HEK293T (cell line): ENCODE results near the gene ATP2B2.

Source experiments
- CTCF ChIA-PET: fragments of 350-600 bp; formaldehyde crosslinking; extraction: SDS; loops from one replicate; lab custom pipeline; 2021; ENCODE audit warnings: antibody characterized with exemption, inconsistent platforms; lab: Yijun Ruan, JAX
- POLR2A ChIA-PET: fragments of 350-600 bp; formaldehyde crosslinking; extraction: SDS; loops from one replicate; lab custom pipeline; 2020; ENCODE audit warnings: antibody characterized with exemption, inconsistent platforms; lab: Yijun Ruan, JAX
- DNase-seq: peaks from one replicate; pipeline ENCODE4 v3.0.0; 2012; ENCODE audit warnings: mixed read lengths; ENCODE audit errors: extremely low spot score
- ARNT ChIP-seq: fragments of 450-650 bp; IDR thresholded peaks from 2 replicates; pipeline ENCODE4 v1.6.1; 2017; ENCODE audit warnings: mild to moderate bottlenecking
- BHLHE40 ChIP-seq: fragments of 450-650 bp; IDR thresholded peaks from 2 replicates; pipeline ENCODE4 v1.6.1; 2016; ENCODE audit warnings: mild to moderate bottlenecking, moderate library complexity, borderline replicate concordance
- CTBP1 ChIP-seq: fragments of 450-650 bp; IDR thresholded peaks from 2 replicates; pipeline ENCODE4 v1.6.1; 2016; ENCODE audit warnings: borderline replicate concordance
- ELF4 ChIP-seq: fragments of 450-650 bp; IDR thresholded peaks from 2 replicates; pipeline ENCODE4 v1.6.1; 2017; ENCODE audit warnings: antibody characterized with exemption
- FOXA1 ChIP-seq: fragments of 450-650 bp; IDR thresholded peaks from 2 replicates; pipeline ENCODE4 v1.6.1; 2016; ENCODE audit warnings: mild to moderate bottlenecking
- FOXK2 ChIP-seq: fragments of 450-650 bp; IDR thresholded peaks from 2 replicates; pipeline ENCODE4 v1.6.1; 2016; ENCODE audit warnings: mild to moderate bottlenecking
- FOXM1 ChIP-seq: fragments of 450-650 bp; IDR thresholded peaks from 2 replicates; pipeline ENCODE4 v1.6.1; 2017; ENCODE audit warnings: mild to moderate bottlenecking, borderline replicate concordance
- HDGF ChIP-seq: fragments of 450-650 bp; IDR thresholded peaks from 2 replicates; pipeline ENCODE4 v1.6.1; 2017; ENCODE audit warnings: antibody characterized with exemption, borderline replicate concordance
- L3MBTL2 ChIP-seq: fragments of 450-650 bp; conservative IDR thresholded peaks from 2 replicates; pipeline ENCODE4 v1.6.1; 2016; ENCODE audit warnings: mild to moderate bottlenecking
- LEF1 ChIP-seq: fragments of 450-650 bp; IDR thresholded peaks from 2 replicates; pipeline ENCODE4 v1.6.1; 2017; ENCODE audit warnings: mild to moderate bottlenecking, borderline replicate concordance
- NFRKB ChIP-seq: fragments of 450-650 bp; IDR thresholded peaks from 2 replicates; pipeline ENCODE4 v1.6.1; 2016; ENCODE audit warnings: mild to moderate bottlenecking, moderate library complexity
- PKNOX1 ChIP-seq: fragments of 450-650 bp; IDR thresholded peaks from 2 replicates; pipeline ENCODE4 v1.6.1; 2016
- SP1 ChIP-seq: fragments of 450-650 bp; IDR thresholded peaks from 2 replicates; pipeline ENCODE4 v1.6.1; 2017
- SUZ12 ChIP-seq: fragments of 450-650 bp; IDR thresholded peaks from 2 replicates; pipeline ENCODE4 v1.6.1; 2016; ENCODE audit warnings: mild to moderate bottlenecking
- TARDBP ChIP-seq: fragments of 450-650 bp; IDR thresholded peaks from 2 replicates; pipeline ENCODE4 v1.6.1; 2016
- ZNF384 ChIP-seq: fragments of 450-650 bp; IDR thresholded peaks from 2 replicates; pipeline ENCODE4 v1.6.1; 2016

The ATP2B2 gene

GRCh38 chr3:10480871-10481378 is 24.5 kb downstream of the ATP2B2 start:
- no peak for TF ChIP-seq SP1
- TF ChIP-seq L3MBTL2: no peak
- no peak for TF ChIP-seq FOXA1
- no peak for TF ChIP-seq TARDBP
- no peak for TF ChIP-seq BHLHE40
- TF ChIP-seq PKNOX1: no peak
- no peak for TF ChIP-seq NFRKB
- no peak for TF ChIP-seq ELF4
- TF ChIP-seq FOXK2: no peak
- CTCF ChIA-PET: no interaction called here
- POLR2A ChIA-PET: no interaction called here
- DNase-seq: no peak

GRCh38 chr3:10479311-10479710 is 26.1 kb downstream of the ATP2B2 start:
- TF ChIP-seq LEF1: no peak
- TF ChIP-seq L3MBTL2: no peak
- ChIA-PET POLR2A (no interaction called here), CTCF (no interaction called here)
- DNase-seq: no peak

GRCh38 chr3:10475983-10476382 is 29.4 kb downstream of the ATP2B2 start:
- POLR2A ChIA-PET: no interaction called here
- CTCF ChIA-PET: no interaction called here
- DNase-seq: no peak
- no peak for TF ChIP-seq NFRKB
- no peak for TF ChIP-seq FOXK2
- no peak for TF ChIP-seq SP1
- TF ChIP-seq PKNOX1: no peak
- TF ChIP-seq FOXM1: no peak
- no peak for TF ChIP-seq TARDBP
- TF ChIP-seq L3MBTL2: no peak
- TF ChIP-seq CTBP1: no peak
- TF ChIP-seq ARNT: no peak
- no peak for TF ChIP-seq ZNF384
- TF ChIP-seq BHLHE40: no peak
- no peak for TF ChIP-seq SUZ12
- TF ChIP-seq HDGF: no peak
- TF ChIP-seq ELF4: no peak
- no peak for TF ChIP-seq FOXA1
- no peak for TF ChIP-seq LEF1

GRCh38 chr3:10474847-10475246 is 30.5 kb downstream of the ATP2B2 start:
- TF ChIP-seq ARNT (no peak), TARDBP (no peak), ELF4 (no peak), PKNOX1 (no peak), CTBP1 (no peak), SP1 (no peak), FOXA1 (no peak), FOXM1 (no peak), SUZ12 (no peak), NFRKB (no peak)
- CTCF ChIA-PET: no interaction called here
- POLR2A ChIA-PET: no interaction called here
- no peak for DNase-seq

GRCh38 chr3:10474275-10474646 is 31.1 kb downstream of the ATP2B2 start:
- TF ChIP-seq PKNOX1: no peak
- TF ChIP-seq CTBP1: no peak
- no peak for TF ChIP-seq FOXM1
- TF ChIP-seq SUZ12: no peak
- TF ChIP-seq HDGF: no peak
- no peak for TF ChIP-seq ELF4
- TF ChIP-seq ZNF384: no peak
- no peak for TF ChIP-seq SP1
- TF ChIP-seq BHLHE40: no peak
- no peak for TF ChIP-seq NFRKB
- TF ChIP-seq ARNT: no peak
- no peak for TF ChIP-seq FOXK2
- TF ChIP-seq TARDBP: no peak
- no peak for TF ChIP-seq LEF1
- no peak for DNase-seq
- POLR2A ChIA-PET: no interaction called here
- CTCF ChIA-PET: interaction anchor here (0.6 kb wide), 1 partner anchor 51 kb away, joined by 3 read pairs; no protein-coding TSS in a partner anchor

- no peak for DNase-seq
- ChIA-PET CTCF (interaction anchor here (0.6 kb wide), 1 partner anchor 50 kb away, joined by 3 read pairs; no protein-coding TSS in a partner anchor), POLR2A (no interaction called here)
- TF ChIP-seq FOXM1: no peak
These were observed 31.7 kb downstream of the ATP2B2 start for GRCh38 chr3:10473581-10474274.
